ENCODE data around the gene RNASE4.

RNASE4 gene

DNA sequence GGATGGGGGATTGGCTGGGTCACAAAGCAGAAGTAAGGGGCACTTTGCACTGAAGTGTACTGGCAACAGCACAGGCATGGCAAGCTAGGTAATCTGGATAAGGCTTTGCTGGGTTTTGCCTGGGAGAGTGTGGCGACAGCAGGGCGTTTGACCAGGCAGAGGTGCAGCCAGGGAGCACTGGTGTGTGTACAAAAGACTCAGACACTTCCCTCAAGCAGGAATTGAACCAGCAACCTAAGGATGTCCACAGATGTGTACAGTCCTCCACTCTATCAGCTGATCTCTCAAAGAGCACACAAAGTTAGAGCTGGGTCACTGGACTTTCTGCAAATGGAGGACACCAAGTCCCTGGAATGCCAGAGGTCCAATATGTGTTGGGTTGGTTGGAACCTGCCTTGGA, 15.4 kb upstream of the RNASE4 start:
- ChIA-PET POLR2A (interaction anchor here (1.2 kb wide), 1 partner anchor 12 kb away, joined by 3 read pairs; no protein-coding TSS in a partner anchor), CTCF (no interaction called here)
- no peak for DNase-seq (ENCODE audit: low read depth, low spot score)
- TF ChIP-seq, protein P1, sequence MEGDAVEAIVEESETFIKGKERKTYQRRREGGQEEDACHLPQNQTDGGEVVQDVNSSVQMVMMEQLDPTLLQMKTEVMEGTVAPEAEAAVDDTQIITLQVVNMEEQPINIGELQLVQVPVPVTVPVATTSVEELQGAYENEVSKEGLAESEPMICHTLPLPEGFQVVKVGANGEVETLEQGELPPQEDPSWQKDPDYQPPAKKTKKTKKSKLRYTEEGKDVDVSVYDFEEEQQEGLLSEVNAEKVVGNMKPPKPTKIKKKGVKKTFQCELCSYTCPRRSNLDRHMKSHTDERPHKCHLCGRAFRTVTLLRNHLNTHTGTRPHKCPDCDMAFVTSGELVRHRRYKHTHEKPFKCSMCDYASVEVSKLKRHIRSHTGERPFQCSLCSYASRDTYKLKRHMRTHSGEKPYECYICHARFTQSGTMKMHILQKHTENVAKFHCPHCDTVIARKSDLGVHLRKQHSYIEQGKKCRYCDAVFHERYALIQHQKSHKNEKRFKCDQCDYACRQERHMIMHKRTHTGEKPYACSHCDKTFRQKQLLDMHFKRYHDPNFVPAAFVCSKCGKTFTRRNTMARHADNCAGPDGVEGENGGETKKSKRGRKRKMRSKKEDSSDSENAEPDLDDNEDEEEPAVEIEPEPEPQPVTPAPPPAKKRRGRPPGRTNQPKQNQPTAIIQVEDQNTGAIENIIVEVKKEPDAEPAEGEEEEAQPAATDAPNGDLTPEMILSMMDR (IDR thresholded peaks at IDR 0.05; ENCODE audit: insufficient read depth, low read length, missing control alignments) = no peak
- no peak overlapping the region for H3K4me3 ChIP-seq (ENCODE audit: low read depth, low read length)

DNA sequence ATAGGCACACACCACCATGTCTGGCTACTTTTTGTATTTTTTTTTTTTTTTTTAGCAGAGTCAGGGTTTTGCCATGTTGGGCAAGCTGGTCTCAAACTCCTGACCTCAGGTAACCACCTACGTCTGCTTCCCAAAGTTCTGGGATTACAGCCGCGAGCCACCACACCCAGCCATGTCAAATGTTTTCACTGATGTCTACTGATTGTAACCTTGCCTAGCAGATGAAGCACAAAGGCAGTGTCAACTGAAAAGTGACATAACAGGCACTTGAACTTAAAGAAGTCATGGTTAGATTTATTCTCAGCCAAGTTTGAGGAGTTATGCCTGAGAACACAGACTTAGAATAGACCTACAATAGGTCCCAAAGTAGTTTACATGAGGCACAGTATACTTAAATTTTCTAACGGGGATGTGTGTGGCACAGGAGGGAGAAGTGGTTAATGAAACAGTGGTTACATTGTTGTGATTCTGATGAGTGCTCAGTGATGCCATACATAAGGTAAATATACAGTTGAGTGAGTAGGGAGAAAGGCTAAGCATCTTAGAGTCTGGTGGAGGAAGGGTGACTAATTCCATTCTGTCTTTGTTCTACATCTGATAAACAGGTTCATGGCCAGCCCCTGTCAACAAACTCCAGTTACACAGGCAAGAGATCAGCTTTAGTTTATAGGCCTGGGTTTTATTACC, 12.6 kb upstream of the RNASE4 start:
- POLR2A ChIA-PET = no interaction called here
- CTCF ChIA-PET = no interaction called here
- TF ChIP-seq, protein P1 (IDR thresholded peaks at IDR 0.05; ENCODE audit: insufficient read depth, low read length, missing control alignments) = no peak
- no peak for DNase-seq (ENCODE audit: low read depth, low spot score)
- H3K4me3 ChIP-seq (ENCODE audit: low read depth, low read length) = no peak overlapping the region

DNA sequence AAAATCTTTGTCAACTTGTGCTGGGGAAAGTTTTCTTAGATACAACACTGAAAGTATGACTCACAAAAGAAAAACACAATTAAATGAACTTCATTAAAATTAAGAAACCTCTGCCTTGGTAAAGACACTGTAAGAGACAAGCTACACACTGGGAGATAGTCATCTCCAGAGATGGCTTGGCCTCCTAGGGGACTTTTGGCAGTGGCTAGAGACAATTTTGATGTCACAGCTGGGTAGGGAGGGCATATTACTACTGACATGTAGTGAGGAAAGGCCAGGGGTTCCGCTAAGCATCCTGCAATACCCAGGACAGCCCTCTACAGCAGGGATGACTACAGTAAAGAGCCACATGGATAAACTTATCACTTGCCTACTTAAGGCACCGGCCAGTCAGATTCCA, 8.7 kb upstream of the RNASE4 start:
- TF ChIP-seq, protein P1 (IDR thresholded peaks at IDR 0.05; ENCODE audit: insufficient read depth, low read length, missing control alignments) = no peak
- DNase-seq (ENCODE audit: low read depth, low spot score) = no peak
- H3K4me3 ChIP-seq (ENCODE audit: low read depth, low read length) = no peak overlapping the region
- POLR2A ChIA-PET = no interaction called here
- CTCF ChIA-PET = interaction anchor here (1.5 kb wide), 1 partner anchor 16 kb away, joined by 3 read pairs; no protein-coding TSS in a partner anchor

DNA sequence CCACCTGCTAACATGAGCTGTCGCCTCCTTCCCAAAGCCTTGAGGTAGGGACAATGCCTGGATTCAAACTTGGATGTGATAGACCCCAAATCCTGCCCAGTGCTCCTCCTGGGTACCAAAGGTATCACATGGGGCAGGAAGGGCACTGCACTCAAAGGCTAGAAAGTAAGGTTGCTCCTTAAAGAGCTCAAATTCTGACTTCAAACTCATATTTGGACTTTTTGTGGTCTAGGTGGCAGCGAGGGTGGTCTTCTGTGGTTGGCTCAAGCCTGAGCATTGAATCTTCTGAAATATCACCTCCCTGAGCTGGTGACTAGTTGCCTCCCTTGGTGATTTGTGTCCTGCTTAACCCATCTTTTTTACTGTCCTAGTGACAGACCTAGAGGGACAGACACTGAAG, 8.3 kb upstream of the RNASE4 start:
- POLR2A ChIA-PET = no interaction called here
- no peak for DNase-seq (ENCODE audit: low read depth, low spot score)
- CTCF ChIA-PET = interaction anchor here (1.5 kb wide), 1 partner anchor 15 kb away, joined by 3 read pairs; no protein-coding TSS in a partner anchor
- TF ChIP-seq, protein P1 (IDR thresholded peaks at IDR 0.05; ENCODE audit: insufficient read depth, low read length, missing control alignments) = no peak
- no peak overlapping the region for H3K4me3 ChIP-seq (ENCODE audit: low read depth, low read length)

DNA sequence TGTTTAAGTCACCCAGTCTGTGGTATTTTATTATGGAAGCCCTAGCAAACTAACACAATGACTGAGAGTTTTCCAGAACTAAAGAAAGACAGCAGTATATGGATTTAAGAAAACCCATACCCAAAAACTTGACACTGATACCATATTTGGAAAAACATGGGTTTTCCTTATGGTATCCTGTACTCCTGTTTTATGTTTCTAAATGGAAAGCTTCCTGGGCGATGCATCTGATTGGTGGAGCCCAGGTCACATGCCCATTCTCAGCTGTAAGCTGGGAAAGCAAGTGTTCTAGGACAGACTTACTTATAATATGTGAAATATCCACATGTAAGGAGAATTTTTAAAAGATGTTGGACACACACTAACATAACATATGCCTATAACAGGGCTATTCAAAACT, 4.5 kb upstream of the RNASE4 start:
- TF ChIP-seq, protein P1 (IDR thresholded peaks at IDR 0.05; ENCODE audit: insufficient read depth, low read length, missing control alignments) = no peak
- H3K4me3 ChIP-seq (ENCODE audit: low read depth, low read length) = no peak overlapping the region
- POLR2A ChIA-PET = no interaction called here
- CTCF ChIA-PET = interaction anchor here (1.4 to 6.6 kb wide), 4 partner anchors 11 to 291 kb away, joined by 3 to 50 read pairs (median 18); no protein-coding TSS in a partner anchor
- DNase-seq (ENCODE audit: low read depth, low spot score) = no peak

DNA sequence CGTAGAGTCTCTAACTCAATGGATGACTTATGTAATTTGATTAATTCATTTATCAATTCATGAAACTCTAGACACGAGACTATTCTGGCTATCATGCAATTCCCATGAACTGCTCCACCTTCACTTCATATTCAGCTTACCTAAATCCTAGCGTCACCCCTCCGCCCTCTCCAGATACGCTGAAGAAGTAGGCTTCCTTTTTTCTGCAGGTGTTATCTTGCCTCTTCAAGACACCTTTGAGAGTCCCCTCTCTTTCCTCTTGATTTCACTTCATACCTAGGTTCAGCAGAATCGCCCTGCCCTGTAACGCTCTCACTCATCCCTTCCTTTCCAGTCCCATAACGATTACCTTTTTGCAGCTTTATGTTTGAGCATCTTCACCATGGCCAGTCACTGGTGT, 4.0 kb upstream of the RNASE4 start:
- ChIA-PET CTCF (interaction anchor here (0.6 to 6.6 kb wide), 5 partner anchors 11 to 425 kb away, joined by 3 to 50 read pairs (median 6); no protein-coding TSS in a partner anchor), POLR2A (interaction anchor here (1.3 kb wide), 1 partner anchor 11 kb away, joined by 3 read pairs; no protein-coding TSS in a partner anchor)
- no peak for DNase-seq (ENCODE audit: low read depth, low spot score)
- TF ChIP-seq, protein P1 (IDR thresholded peaks at IDR 0.05; ENCODE audit: insufficient read depth, low read length, missing control alignments) = no peak
- peak overlapping the region; percentile 96 for H3K4me3 ChIP-seq (ENCODE audit: low read depth, low read length)

All from AG04449 (cell line).